Osteoblast (primary cell): ENCODE data around the gene AP1M1. TPM values are rescaled to one million over a fixed set of nuclear protein-coding genes. Genes with fewer than 3 reads are reported as not detected.

Experiments used
- DNase-seq: peaks from one replicate; pipeline ENCODE4 v3.0.0; 2011; ENCODE audit warnings: low spot score, mixed read lengths; ENCODE audit not compliant: insufficient read length; ENCODE audit errors: missing footprints
- H2AFZ ChIP-seq: 2 replicates; pipeline ENCODE4 v1.6.0; 2011; ENCODE audit warnings: mild to moderate bottlenecking, low read length
- H3K27ac ChIP-seq: 2 replicates; pipeline ENCODE4 v1.5.1; 2011; ENCODE audit warnings: mild to moderate bottlenecking, low read depth, low read length, moderate library complexity
- H3K27me3 ChIP-seq: 2 replicates; pipeline ENCODE4 v1.6.0; 2012; ENCODE audit warnings: mild to moderate bottlenecking, control low read depth, inconsistent platforms, low read length, moderate library complexity; ENCODE audit not compliant: insufficient read depth
- H3K36me3 ChIP-seq: 2 replicates; pipeline ENCODE4 v1.5.1; 2011; ENCODE audit warnings: mild to moderate bottlenecking, low read length, control low read depth, moderate library complexity; ENCODE audit not compliant: insufficient read depth
- H3K4me1 ChIP-seq: 2 replicates; pipeline ENCODE4 v1.5.1; 2011; ENCODE audit warnings: mild to moderate bottlenecking, low read length, control low read depth, moderate library complexity; ENCODE audit not compliant: insufficient read depth
- H3K4me2 ChIP-seq: 2 replicates; pipeline ENCODE4 v1.6.0; 2011; ENCODE audit warnings: mild to moderate bottlenecking, low read length; ENCODE audit not compliant: insufficient read depth
- H3K4me3 ChIP-seq: fragments of 200-600 bp; sonication (generic); 3 replicates; pipeline ENCODE4 v1.5.1; 2012; ENCODE audit warnings: mild to moderate bottlenecking, low read length, inconsistent platforms; ENCODE audit not compliant: insufficient read depth
- H3K79me2 ChIP-seq: 2 replicates; pipeline ENCODE4 v1.6.0; 2012; ENCODE audit warnings: mild to moderate bottlenecking, low read length, control low read depth, inconsistent platforms; ENCODE audit not compliant: insufficient read depth
- H3K9me3 ChIP-seq: 2 replicates; pipeline ENCODE4 v1.5.1; 2011; ENCODE audit warnings: low read depth, low read length, control low read depth
- H4K20me1 ChIP-seq: 2 replicates; pipeline ENCODE4 v1.6.0; 2012; ENCODE audit warnings: mild to moderate bottlenecking, low read length, control low read depth; ENCODE audit not compliant: insufficient read depth
- CTCF ChIP-seq: IDR thresholded peaks from 2 replicates; pipeline ENCODE4 v1.5.1; 2011; ENCODE audit warnings: mild to moderate bottlenecking, low read depth, low read length, moderate library complexity; ENCODE audit errors: extremely low read depth
- small RNA-seq: library from RNA; depleted of rRNA; stranded (forward); fragments of <200 nt; gene quantifications from one replicate; pipeline ENCODE3, GENCODE V24; 2012
- total RNA-seq: library from RNA; depleted of rRNA; stranded (reverse); fragments of >200 nt; gene quantifications from 2 replicates; pipeline ENCODE4 v1.2.3, GENCODE V29; 2012

The AP1M1 gene
- total RNA-seq, 1 donor: 52.1 TPM

- Histone ChIP-seq H3K4me1 (peaks cover 15% of the 10 kb centered on the region), H3K4me3 (no peak overlapping the region), H3K4me2 (no peak overlapping the region), H3K27me3 (no peaks in the 10 kb centered on the region), H3K9me3 (no peaks in the 10 kb centered on the region), H3K79me2 (no peaks in the 10 kb centered on the region), H2AFZ (no peak overlapping the region), H3K27ac (no peak overlapping the region), H4K20me1 (no peaks in the 10 kb centered on the region), H3K36me3 (no peaks in the 10 kb centered on the region)
- TF ChIP-seq CTCF: no peak
- DNase-seq: no peak
These were observed 97.3 kb downstream of the AP1M1 start for GRCh38 chr19:16295057-16295456.

Small RNAs within 50 kb of the gene (small RNA-seq; reads per million reads assigned to genes)
- gene RF00017: not detected

Other genes starting within 250 kb of the AP1M1 start
- not detected in 2 replicates for gene OR10H4, start 248.9 kb upstream of the AP1M1 start, total RNA-seq
- gene TPM4, start 121.4 kb upstream of the AP1M1 start, total RNA-seq: 1,233 and 1,325 TPM in 2 replicates
- 61.6 and 68.8 TPM in 2 replicates for gene RAB8A, start 86.0 kb upstream of the AP1M1 start, total RNA-seq
- gene HSH2D, start 54.2 kb upstream of the AP1M1 start, total RNA-seq: 0.36 TPM in 1 of 2 replicates, not detected in the other
- not detected in 2 replicates for gene CIB3, start 24.4 kb upstream of the AP1M1 start, total RNA-seq
- gene FAM32A, start 12.5 kb upstream of the AP1M1 start, total RNA-seq: 93.4 and 109 TPM in 2 replicates
- gene KLF2, start 126.9 kb downstream of the AP1M1 start, total RNA-seq: 11.2 and 16.6 TPM in 2 replicates